Upper lobe of left lung (tissue), 6 donors: ENCODE measurements around the gene KIFBP. TPM values are rescaled to one million over a fixed set of nuclear protein-coding genes. Genes with fewer than 3 reads are reported as not detected.
A peak's percentile ranks its signal among the peaks of the same experiment; 100 is the strongest.

Experiments
- ATAC-seq, 2 donors: fragments of 200-7000 bp; cut with Tn5 transposase; one replicate each; pipeline ENCODE4 v1.9.1; 2022; ENCODE audit warnings: mild to moderate bottlenecking in 2 of 2, moderate library complexity in 2 of 2; ENCODE audit not compliant: low FRiP score in 2 of 2
- DNase-seq, 2 donors: peaks; one replicate each; pipeline ENCODE4 v3.0.0-alpha.2; 2019 to 2020
- H3K27ac ChIP-seq, 4 donors: fragments of 200-600 bp; sonication (generic); one replicate each; pipeline ENCODE4 v1.5.1; 2016 to 2019
- H3K27me3 ChIP-seq, 4 donors: fragments of 200-600 bp; sonication (generic); one replicate each; pipeline ENCODE4 v1.5.1; 2017 to 2019
- H3K36me3 ChIP-seq, 4 donors: fragments of 200-600 bp; sonication (generic); one replicate each; pipeline ENCODE4 v1.5.1; 2016 to 2019
- H3K4me1 ChIP-seq, 4 donors: fragments of 200-600 bp; sonication (generic); one replicate each; pipeline ENCODE4 v1.5.1; 2018 to 2019
- H3K4me3 ChIP-seq, 4 donors: fragments of 200-600 bp; sonication (generic); one replicate each; pipeline ENCODE4 v1.5.1; 2017 to 2019; ENCODE audit warnings: mild to moderate bottlenecking in 2 of 4, moderate library complexity in 1 of 4
- H3K9me3 ChIP-seq, 4 donors: fragments of 200-600 bp; sonication (generic); one replicate each; pipeline ENCODE4 v1.5.1; 2018 to 2019
- EP300 ChIP-seq, 4 donors: sonication (generic); formaldehyde crosslinking; IDR thresholded peaks; one replicate each; pipeline ENCODE4 v1.5.1; 2017; ENCODE audit warnings: antibody characterized with exemption in 4 of 4, control low read depth in 2 of 4
- POLR2A ChIP-seq, 4 donors: fragments of 450-650 bp; IDR thresholded peaks; one replicate each; pipeline ENCODE4 v1.5.1; 2016 to 2017; ENCODE audit warnings: antibody characterized with exemption in 4 of 4, mild to moderate bottlenecking in 2 of 4
- POLR2AphosphoS5 ChIP-seq, 2 donors: sonication (generic); formaldehyde crosslinking; IDR thresholded peaks; one replicate each; pipeline ENCODE4 v1.5.1; 2017; ENCODE audit warnings: antibody characterized with exemption in 2 of 2
- WGBS, 2 donors: methylation state at CpG; one replicate each; pipeline ENCODE4 v1.1.5; 2017 to 2018; 5-methylcytosine and 5-hydroxymethylcytosine counted together
- total RNA-seq, 6 donors: library from RNA; depleted of rRNA in 4 of 6; stranded (reverse); fragments of >200 nt in 4 of 6; gene quantifications; one replicate each; pipeline versions ENCODE4 v1.1.0 to v1.2.1, GENCODE V29; 2016 to 2021
- TF ChIP-seq, protein P1 (sequence below), 6 experiments: fragments of 450-650 bp in 4 of 6; fragments of 200-600 bp in 2 of 6; sonication (generic) in 2 of 6; IDR thresholded peaks; one replicate each; pipeline ENCODE4 v1.5.1; 2016 to 2019; ENCODE audit warnings: antibody characterized with exemption in 6 of 6
- donor health status: DM: no; HTN: no; CAD: no; lungs with moderate emphysema.
- donor health status: DM: no; HTN: yes; CAD: no; lungs with severe emphysema.

The KIFBP gene
- total RNA-seq, 6 donors from 2014 or later: 18.9 to 27.6 (median 21.4) TPM

DNA sequence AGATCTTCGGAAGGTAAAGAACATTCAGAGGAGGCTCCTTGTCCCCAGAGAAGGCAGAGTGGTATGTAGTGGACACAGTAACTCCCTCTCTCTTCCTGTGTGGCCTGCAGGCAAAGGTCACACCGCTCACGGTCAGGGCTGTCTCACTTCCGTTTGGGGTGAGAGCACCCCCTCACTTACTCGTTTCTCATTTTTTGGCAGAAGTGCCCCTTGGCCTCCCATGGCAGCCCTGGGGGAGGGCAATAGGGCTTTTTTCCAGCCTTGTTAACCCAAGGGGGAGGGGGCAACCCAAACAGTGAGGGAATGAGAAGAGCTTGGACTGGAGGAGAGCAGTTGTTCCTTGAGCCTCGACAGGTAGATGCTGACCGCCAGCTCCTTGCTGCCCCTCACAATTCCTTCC lies 67.5 kb downstream of the KIFBP start:
- DNase-seq: peak in 1 of 2 donors; percentile 73
- H3K4me1 ChIP-seq: peaks cover 31 to 55% (median 40%) of the 10 kb centered on the region in 4 donors
- peak in 1 of 4 donors; percentile 34 for TF ChIP-seq POLR2A (IDR thresholded peaks at IDR 0.05)
- peak; percentile 32 to 53 for TF ChIP-seq POLR2AphosphoS5 (IDR thresholded peaks at IDR 0.05)
- TF ChIP-seq EP300 (IDR thresholded peaks at IDR 0.05): no peak
- TF ChIP-seq, protein P1, sequence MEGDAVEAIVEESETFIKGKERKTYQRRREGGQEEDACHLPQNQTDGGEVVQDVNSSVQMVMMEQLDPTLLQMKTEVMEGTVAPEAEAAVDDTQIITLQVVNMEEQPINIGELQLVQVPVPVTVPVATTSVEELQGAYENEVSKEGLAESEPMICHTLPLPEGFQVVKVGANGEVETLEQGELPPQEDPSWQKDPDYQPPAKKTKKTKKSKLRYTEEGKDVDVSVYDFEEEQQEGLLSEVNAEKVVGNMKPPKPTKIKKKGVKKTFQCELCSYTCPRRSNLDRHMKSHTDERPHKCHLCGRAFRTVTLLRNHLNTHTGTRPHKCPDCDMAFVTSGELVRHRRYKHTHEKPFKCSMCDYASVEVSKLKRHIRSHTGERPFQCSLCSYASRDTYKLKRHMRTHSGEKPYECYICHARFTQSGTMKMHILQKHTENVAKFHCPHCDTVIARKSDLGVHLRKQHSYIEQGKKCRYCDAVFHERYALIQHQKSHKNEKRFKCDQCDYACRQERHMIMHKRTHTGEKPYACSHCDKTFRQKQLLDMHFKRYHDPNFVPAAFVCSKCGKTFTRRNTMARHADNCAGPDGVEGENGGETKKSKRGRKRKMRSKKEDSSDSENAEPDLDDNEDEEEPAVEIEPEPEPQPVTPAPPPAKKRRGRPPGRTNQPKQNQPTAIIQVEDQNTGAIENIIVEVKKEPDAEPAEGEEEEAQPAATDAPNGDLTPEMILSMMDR (IDR thresholded peaks at IDR 0.05): no peak
- H3K4me3 ChIP-seq: no peak overlapping the region
- no peaks in the 10 kb centered on the region for H3K27me3 ChIP-seq
- peak overlapping the region; percentile 78 to 87 (median 84) for H3K27ac ChIP-seq
- H3K9me3 ChIP-seq: no peaks in the 10 kb centered on the region
- WGBS, 2 donors: 38 to 49% methylated on average over 5 to 7 of the region's 7 CpGs
- no peaks in the 10 kb centered on the region for H3K36me3 ChIP-seq
- ATAC-seq: peak; percentile 68 to 74

DNA sequence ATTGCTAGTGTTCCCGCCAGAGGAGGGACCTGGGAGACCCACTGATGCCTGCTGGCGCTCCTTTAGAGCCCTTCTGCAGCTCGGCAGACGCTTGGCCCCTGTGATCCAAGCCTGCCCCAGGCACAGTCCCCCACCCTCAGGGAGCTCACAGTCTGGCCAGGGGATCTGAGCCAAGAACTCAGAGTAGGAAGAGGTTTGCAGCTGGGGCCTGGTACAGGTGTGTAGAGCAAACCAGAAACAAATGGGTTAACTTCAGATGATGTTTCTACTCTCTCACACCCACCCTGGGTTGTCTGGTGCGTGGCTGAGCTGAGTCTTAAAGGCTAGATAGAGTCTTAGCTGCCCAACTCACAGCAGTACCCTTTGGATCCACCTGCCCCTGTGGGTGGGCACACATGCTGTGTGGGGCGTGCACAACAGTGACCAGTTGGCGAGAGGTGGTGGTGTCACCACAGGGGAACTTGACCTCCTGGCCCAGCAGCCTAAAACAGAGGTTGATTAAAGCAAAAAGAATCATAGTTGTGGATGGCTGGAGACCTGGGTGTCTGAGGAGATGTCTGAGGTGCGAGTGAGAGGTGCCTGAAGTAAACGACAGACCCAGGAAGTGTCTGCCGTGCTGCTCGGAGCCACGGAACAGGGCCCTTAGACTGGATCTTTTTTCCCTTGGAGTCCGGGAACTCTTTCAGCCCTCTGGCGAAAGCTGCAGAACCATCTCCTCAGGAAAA lies 68.1 kb downstream of the KIFBP start:
- DNase-seq: no peak
- Histone ChIP-seq H3K27ac (peak overlapping the region; percentile 78 to 87 (median 84)), H3K36me3 (no peaks in the 10 kb centered on the region), H3K4me3 (no peak overlapping the region), H3K27me3 (no peaks in the 10 kb centered on the region), H3K4me1 (peaks cover 32 to 59% (median 46%) of the 10 kb centered on the region in 4 donors), H3K9me3 (no peaks in the 10 kb centered on the region)
- ATAC-seq: no peak
- no peak for TF ChIP-seq POLR2AphosphoS5 (IDR thresholded peaks at IDR 0.05)
- TF ChIP-seq EP300 (IDR thresholded peaks at IDR 0.05): no peak
- no peak for TF ChIP-seq POLR2A (IDR thresholded peaks at IDR 0.05)
- TF ChIP-seq, protein P1 (IDR thresholded peaks at IDR 0.05): no peak
- WGBS, 2 donors: 63 to 65% methylated on average over 13 to 14 of the region's 14 CpGs

DNA sequence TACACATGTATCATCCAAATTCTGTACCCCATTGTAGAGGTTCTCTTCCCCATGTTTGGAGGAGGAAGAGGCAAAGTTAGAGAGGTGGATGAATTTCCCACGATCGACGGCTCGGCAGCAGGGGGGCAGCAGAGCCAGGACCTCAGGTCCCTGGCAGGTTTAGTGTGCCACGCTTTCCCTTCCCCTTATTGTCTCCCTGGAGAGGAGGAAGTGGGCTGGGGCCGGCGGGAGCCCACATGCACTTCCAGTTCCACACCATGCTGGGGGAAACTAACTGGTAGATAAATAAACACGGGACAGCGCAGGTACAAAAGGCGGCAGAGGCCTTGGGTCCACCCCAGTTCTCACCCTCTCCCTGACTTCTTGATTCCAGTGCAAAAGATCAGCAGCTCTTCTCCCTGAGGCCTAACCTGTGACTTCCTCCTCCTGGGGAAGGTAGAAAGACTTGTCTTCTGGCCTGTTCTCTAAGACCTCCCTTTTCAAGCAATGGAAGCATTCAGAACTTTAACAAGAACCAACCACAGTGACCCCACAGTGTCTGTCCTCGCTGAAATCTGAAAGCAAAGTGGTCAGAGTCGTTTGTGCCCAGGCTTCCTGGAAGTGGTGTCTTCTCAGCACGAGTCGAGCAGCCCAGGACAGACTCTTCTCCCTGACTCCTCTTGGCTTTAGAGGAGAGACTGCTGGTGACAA lies 68.8 kb downstream of the KIFBP start:
- Histone ChIP-seq H3K36me3 (no peaks in the 10 kb centered on the region), H3K27ac (peak overlapping the region; percentile 78 to 87 (median 84)), H3K4me1 (peaks cover 39 to 59% (median 52%) of the 10 kb centered on the region in 4 donors), H3K4me3 (peak overlapping the region in 1 of 4 donors; percentile 2), H3K27me3 (no peaks in the 10 kb centered on the region), H3K9me3 (no peaks in the 10 kb centered on the region)
- DNase-seq (peak; percentile 79 to 82), ATAC-seq (peak in 1 of 2 donors; percentile 41)
- peak in 1 of 4 donors; percentile 53 for TF ChIP-seq POLR2A (IDR thresholded peaks at IDR 0.05)
- peak in 1 of 4 donors; percentile 48 for TF ChIP-seq EP300 (IDR thresholded peaks at IDR 0.05)
- TF ChIP-seq, protein P1 (IDR thresholded peaks at IDR 0.05): peak in 3 of 6 experiments; percentile 12 to 28 (median 15)
- TF ChIP-seq POLR2AphosphoS5 (IDR thresholded peaks at IDR 0.05): peak; percentile 52 to 69
- 39 to 46% methylated on average over 14 of the region's 14 CpGs for WGBS, 2 donors

DNA sequence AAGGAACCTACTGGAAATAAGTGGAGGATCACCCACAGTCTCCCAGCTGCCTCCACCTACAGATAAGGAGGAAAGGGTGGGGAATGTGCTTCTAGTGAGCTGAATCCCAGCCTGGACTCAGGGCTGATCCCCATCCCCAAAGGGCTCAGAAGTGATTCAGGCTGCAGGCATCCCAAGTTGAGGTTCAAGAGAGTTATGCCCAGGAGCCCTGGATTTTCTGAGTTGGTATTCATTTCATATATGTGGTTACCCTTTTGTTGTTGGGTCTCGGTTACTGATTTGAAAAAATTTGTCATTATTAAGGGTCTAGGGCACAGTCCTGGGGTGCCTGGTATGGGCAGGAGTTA lies 69.3 kb downstream of the KIFBP start:
- no peaks in the 10 kb centered on the region for H3K9me3 ChIP-seq
- TF ChIP-seq POLR2A (IDR thresholded peaks at IDR 0.05) (no peak), EP300 (IDR thresholded peaks at IDR 0.05) (no peak), POLR2AphosphoS5 (IDR thresholded peaks at IDR 0.05) (no peak)
- TF ChIP-seq, protein P1 (IDR thresholded peaks at IDR 0.05): no peak
- ATAC-seq (no peak), DNase-seq (no peak)
- no peaks in the 10 kb centered on the region for H3K36me3 ChIP-seq
- peak overlapping the region in 1 of 4 donors; percentile 2 for H3K4me3 ChIP-seq
- WGBS, 2 donors: 0% methylated on average over 1 of the region's 1 CpG
- H3K4me1 ChIP-seq: peaks cover 44 to 60% (median 55%) of the 10 kb centered on the region in 4 donors
- H3K27me3 ChIP-seq: no peaks in the 10 kb centered on the region
- H3K27ac ChIP-seq: peak overlapping the region; percentile 78 to 87 (median 84)
